MM.1S (cell line): ENCODE measurements around the gene RASGRF2.

Experiments used
- EZH2phosphoT487 ChIP-seq: fragments of 300-600 bp; sonication (generic); IDR thresholded peaks from 2 replicates; pipeline ENCODE4 v1.6.1; 2018; ENCODE audit warnings: antibody characterized with exemption, low read length
- TF ChIP-seq, protein P1 (sequence below): fragments of 300-600 bp; sonication (generic); IDR thresholded peaks from 2 replicates; pipeline ENCODE4 v1.5.1; 2016; ENCODE audit warnings: antibody characterized with exemption, low read length, mixed read lengths

GRCh38 chr5:81226949-81227348, 266.8 kb downstream of the RASGRF2 start:
- TF ChIP-seq, protein P1, sequence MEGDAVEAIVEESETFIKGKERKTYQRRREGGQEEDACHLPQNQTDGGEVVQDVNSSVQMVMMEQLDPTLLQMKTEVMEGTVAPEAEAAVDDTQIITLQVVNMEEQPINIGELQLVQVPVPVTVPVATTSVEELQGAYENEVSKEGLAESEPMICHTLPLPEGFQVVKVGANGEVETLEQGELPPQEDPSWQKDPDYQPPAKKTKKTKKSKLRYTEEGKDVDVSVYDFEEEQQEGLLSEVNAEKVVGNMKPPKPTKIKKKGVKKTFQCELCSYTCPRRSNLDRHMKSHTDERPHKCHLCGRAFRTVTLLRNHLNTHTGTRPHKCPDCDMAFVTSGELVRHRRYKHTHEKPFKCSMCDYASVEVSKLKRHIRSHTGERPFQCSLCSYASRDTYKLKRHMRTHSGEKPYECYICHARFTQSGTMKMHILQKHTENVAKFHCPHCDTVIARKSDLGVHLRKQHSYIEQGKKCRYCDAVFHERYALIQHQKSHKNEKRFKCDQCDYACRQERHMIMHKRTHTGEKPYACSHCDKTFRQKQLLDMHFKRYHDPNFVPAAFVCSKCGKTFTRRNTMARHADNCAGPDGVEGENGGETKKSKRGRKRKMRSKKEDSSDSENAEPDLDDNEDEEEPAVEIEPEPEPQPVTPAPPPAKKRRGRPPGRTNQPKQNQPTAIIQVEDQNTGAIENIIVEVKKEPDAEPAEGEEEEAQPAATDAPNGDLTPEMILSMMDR, result no peak
- TF ChIP-seq EZH2phosphoT487, result no peak
